Measurements from ENCODE around the gene NYAP2.

GRCh38 chr2:225512876-225513540 is 113.5 kb downstream of the NYAP2 start:
- no peak for TF ChIP-seq CTCF (IDR thresholded peaks at IDR 0.05)
- TF ChIP-seq POLR2A (IDR thresholded peaks at IDR 0.05) = no peak
